OCI-LY7 (cell line): ENCODE measurements around the gene ANKRD2. TPM values are rescaled to one million over a fixed set of nuclear protein-coding genes. Genes with fewer than 3 reads are reported as not detected.

Source experiments
- BruUV-seq: library from RNA; stranded (reverse); fragments of 400-500 nt; replicated peaks from 2 replicates; lab custom pipeline; 2021; lab: Mats Ljungman, UMichigan
- CTCF ChIA-PET: fragments of 300-600 bp; sonication (Branson Sonifier 250); formaldehyde crosslinking; loops from one replicate; lab custom pipeline; 2022; ENCODE audit warnings: antibody characterized with exemption; ENCODE audit not compliant: unreplicated experiment; lab: Charles Lee
- POLR2A ChIA-PET: fragments of 300-600 bp; sonication (Branson Sonifier 250); formaldehyde crosslinking; loops from one replicate; lab custom pipeline; 2022; ENCODE audit warnings: antibody characterized with exemption; lab: Charles Lee
- DNase-seq: peaks from one replicate; pipeline ENCODE4 v3.0.0-alpha.2; 2015; ENCODE audit warnings: low spot score
- H2AFZ ChIP-seq: fragments of 200-600 bp; sonication (generic), shearing (Covaris generic); 2 replicates; pipeline ENCODE4 v1.6.1; 2014; ENCODE audit warnings: mild to moderate bottlenecking, antibody characterized with exemption, low read length, moderate library complexity
- H3K27ac ChIP-seq: fragments of 200-600 bp; sonication (generic); 2 replicates; pipeline ENCODE4 v1.5.1; 2014; ENCODE audit warnings: mixed run types, low read depth, mild to moderate bottlenecking, moderate library complexity, low read length, inconsistent platforms; ENCODE audit not compliant: poor library complexity, severe bottlenecking
- H3K36me3 ChIP-seq: fragments of 200-600 bp; sonication (generic); 2 replicates; pipeline ENCODE4 v1.6.1; 2014; ENCODE audit warnings: mild to moderate bottlenecking, antibody characterized with exemption, low read length, moderate library complexity, mixed read lengths; ENCODE audit not compliant: insufficient read depth
- H3K4me1 ChIP-seq: fragments of 200-600 bp; sonication (generic); 2 replicates; pipeline ENCODE4 v1.5.1; 2014; ENCODE audit warnings: mild to moderate bottlenecking, low read length; ENCODE audit not compliant: insufficient read depth, poor library complexity, severe bottlenecking
- H3K4me2 ChIP-seq: fragments of 200-600 bp; sonication (generic); 2 replicates; pipeline ENCODE4 v1.6.1; 2014; ENCODE audit warnings: mild to moderate bottlenecking, low read length
- H3K4me3 ChIP-seq: fragments of 200-600 bp; sonication (generic); 2 replicates; pipeline ENCODE4 v1.5.1; 2014; ENCODE audit warnings: mild to moderate bottlenecking, low read depth, low read length; ENCODE audit not compliant: poor library complexity, severe bottlenecking
- H3K79me2 ChIP-seq: fragments of 200-600 bp; sonication (generic); 2 replicates; pipeline ENCODE4 v1.6.1; 2016; ENCODE audit warnings: low read depth, mild to moderate bottlenecking, low read length, moderate library complexity, mixed read lengths; ENCODE audit not compliant: insufficient read depth
- H3K9me2 ChIP-seq: fragments of 200-600 bp; sonication (generic); 2 replicates; pipeline ENCODE4 v1.6.1; 2016; ENCODE audit warnings: mild to moderate bottlenecking, low read length, mixed read lengths; ENCODE audit not compliant: insufficient read depth
- H3K9me3 ChIP-seq: fragments of 200-600 bp; sonication (generic); 2 replicates; pipeline ENCODE4 v1.6.1; 2014; ENCODE audit warnings: mild to moderate bottlenecking, mixed run types, low read length, mixed read lengths
- H4K20me1 ChIP-seq: fragments of 200-600 bp; sonication (generic); 2 replicates; pipeline ENCODE4 v1.6.1; 2014; ENCODE audit warnings: mild to moderate bottlenecking, antibody characterized with exemption, low read length, moderate library complexity, mixed read lengths; ENCODE audit not compliant: insufficient read depth
- EZH2phosphoT487 ChIP-seq: fragments of 200-600 bp; sonication (generic); IDR thresholded peaks from 2 replicates; pipeline ENCODE4 v1.6.1; 2018; ENCODE audit warnings: low read depth, borderline replicate concordance, mild to moderate bottlenecking, mixed run types, antibody characterized with exemption, low read length, moderate library complexity, mixed read lengths
- intact Hi-C: fragments of 100-400 bp; cut with micrococcal nuclease; formaldehyde crosslinking; loops from one replicate; pipeline ENCODE4 v1.10.0; 2022; ENCODE audit not compliant: unreplicated experiment
- total RNA-seq, 2 experiments: library from RNA; depleted of rRNA in 1 of 2; stranded (reverse); fragments of >200 nt in 1 of 2; shearing (Covaris generic) in 1 of 2; gene quantifications; 2 replicates each; pipeline ENCODE4 v1.2.3, GENCODE V29; 2014 to 2022
- TF ChIP-seq, protein P1 (sequence below): fragments of 200-600 bp; sonication (generic); conservative IDR thresholded peaks from 2 replicates; pipeline ENCODE4 v1.5.1; 2014; ENCODE audit warnings: mild to moderate bottlenecking, antibody characterized with exemption, low read length, moderate library complexity, mixed read lengths

The ANKRD2 gene
- total RNA-seq, 2 experiments from 2014 or later: not detected

DNA sequence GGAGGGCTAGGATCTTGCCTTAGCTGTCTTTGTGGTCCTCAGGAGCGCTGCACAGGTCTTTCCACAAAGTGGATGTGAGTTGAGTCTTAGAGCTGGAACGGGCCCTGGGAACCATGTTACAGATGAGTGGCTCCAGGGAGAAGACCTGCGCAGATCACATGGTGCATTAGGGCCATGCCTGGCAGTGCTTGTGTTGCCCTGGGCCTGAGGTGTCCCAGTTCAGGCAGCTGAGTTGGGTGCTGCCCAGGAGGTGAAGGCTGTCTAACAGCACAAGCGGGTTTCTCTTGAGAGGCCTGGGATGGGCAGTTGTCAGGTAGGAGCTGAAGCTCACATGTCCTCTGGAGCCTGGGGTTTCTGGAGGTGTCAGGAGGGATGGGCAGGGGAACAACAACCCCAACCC is 33.7 kb upstream of the ANKRD2 start:
- ChIA-PET POLR2A (interaction anchor here (0.6 to 0.7 kb wide), 3 partner anchors 15 to 170 kb away, joined by 3 read pairs; no protein-coding TSS in a partner anchor), CTCF (no interaction called here)
- DNase-seq: no peak
- no peaks in the 10 kb centered on the region for H3K79me2 ChIP-seq
- no peak overlapping the region for H3K4me3 ChIP-seq
- no TSS peak for BruUV-seq
- TF ChIP-seq, protein P1, sequence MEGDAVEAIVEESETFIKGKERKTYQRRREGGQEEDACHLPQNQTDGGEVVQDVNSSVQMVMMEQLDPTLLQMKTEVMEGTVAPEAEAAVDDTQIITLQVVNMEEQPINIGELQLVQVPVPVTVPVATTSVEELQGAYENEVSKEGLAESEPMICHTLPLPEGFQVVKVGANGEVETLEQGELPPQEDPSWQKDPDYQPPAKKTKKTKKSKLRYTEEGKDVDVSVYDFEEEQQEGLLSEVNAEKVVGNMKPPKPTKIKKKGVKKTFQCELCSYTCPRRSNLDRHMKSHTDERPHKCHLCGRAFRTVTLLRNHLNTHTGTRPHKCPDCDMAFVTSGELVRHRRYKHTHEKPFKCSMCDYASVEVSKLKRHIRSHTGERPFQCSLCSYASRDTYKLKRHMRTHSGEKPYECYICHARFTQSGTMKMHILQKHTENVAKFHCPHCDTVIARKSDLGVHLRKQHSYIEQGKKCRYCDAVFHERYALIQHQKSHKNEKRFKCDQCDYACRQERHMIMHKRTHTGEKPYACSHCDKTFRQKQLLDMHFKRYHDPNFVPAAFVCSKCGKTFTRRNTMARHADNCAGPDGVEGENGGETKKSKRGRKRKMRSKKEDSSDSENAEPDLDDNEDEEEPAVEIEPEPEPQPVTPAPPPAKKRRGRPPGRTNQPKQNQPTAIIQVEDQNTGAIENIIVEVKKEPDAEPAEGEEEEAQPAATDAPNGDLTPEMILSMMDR: no peak
- TF ChIP-seq EZH2phosphoT487: no peak
- no peaks in the 10 kb centered on the region for H3K9me2 ChIP-seq
- no peak overlapping the region for H2AFZ ChIP-seq
- H3K9me3 ChIP-seq: no peaks in the 10 kb centered on the region
- no peaks in the 10 kb centered on the region for H3K36me3 ChIP-seq
- H3K4me2 ChIP-seq: no peak overlapping the region
- no peaks in the 10 kb centered on the region for H3K4me1 ChIP-seq
- H4K20me1 ChIP-seq: no peaks in the 10 kb centered on the region
- intact Hi-C loops: no loop called here
- no peak overlapping the region for H3K27ac ChIP-seq

DNA sequence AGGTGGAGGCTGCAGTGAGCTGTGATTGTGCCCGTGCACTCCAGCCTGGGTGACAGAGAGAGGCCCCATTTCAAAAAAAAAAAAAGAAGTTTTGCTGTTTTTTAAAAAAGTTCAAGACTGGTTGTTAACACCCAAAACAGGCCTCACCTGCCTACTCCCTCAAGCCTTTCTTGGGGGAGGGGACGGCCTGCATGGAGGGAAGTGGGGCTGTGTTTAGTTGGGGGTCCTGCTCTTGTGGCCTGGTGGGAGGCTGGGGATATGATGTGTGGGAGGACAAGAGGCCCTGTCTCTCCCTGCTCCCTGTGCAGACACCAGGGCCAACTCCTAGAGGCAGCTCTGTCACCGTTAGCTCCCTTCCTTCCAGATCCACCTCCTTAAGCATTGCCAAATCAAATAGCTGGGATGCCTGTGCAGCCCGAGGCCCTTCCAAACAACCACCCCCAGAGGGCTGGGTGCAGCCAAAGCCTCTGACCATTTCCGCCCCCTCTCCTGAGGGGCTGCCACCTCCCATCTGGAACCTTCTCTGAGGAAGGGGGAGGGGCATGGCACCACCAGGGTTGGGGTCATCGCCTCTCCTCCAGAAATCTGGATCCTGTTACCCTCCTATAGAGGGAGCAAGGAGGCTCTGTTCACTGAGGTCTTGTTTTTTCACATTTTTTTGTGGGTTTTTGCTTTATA is 32.9 kb upstream of the ANKRD2 start:
- Histone ChIP-seq H3K4me2 (no peak overlapping the region), H3K9me3 (no peaks in the 10 kb centered on the region), H3K27ac (no peak overlapping the region), H3K79me2 (no peaks in the 10 kb centered on the region), H3K36me3 (no peaks in the 10 kb centered on the region), H4K20me1 (no peaks in the 10 kb centered on the region), H2AFZ (no peak overlapping the region), H3K4me3 (no peak overlapping the region), H3K9me2 (no peaks in the 10 kb centered on the region), H3K4me1 (no peaks in the 10 kb centered on the region)
- no peak for DNase-seq
- TF ChIP-seq, protein P1: no peak
- TF ChIP-seq EZH2phosphoT487: no peak
- ChIA-PET CTCF (interaction anchor here (0.7 kb wide), 1 partner anchor 14 kb away, joined by 3 read pairs; no protein-coding TSS in a partner anchor), POLR2A (interaction anchor here (1.4 kb wide), 1 partner anchor 72 kb away, joined by 4 read pairs; no protein-coding TSS in a partner anchor)
- BruUV-seq: no TSS peak
- intact Hi-C loops: no loop called here
